Mesenchymal stem cell (in vitro differentiated cells and primary cell): Measurements from ENCODE around the gene SPECC1L.

Experiments
- DNase-seq: peaks from one replicate; pipeline ENCODE4 v3.0.0-alpha.2; 2013
- H2AFZ ChIP-seq: one replicate; pipeline ENCODE4 v1.6.1; 2013; ENCODE audit warnings: low read depth, mild to moderate bottlenecking, control low read depth, inconsistent platforms, low read length, moderate library complexity
- H2AK5ac ChIP-seq: 2 replicates; pipeline ENCODE4 v1.6.1; 2013; ENCODE audit warnings: low read length, moderate library complexity, mild to moderate bottlenecking, inconsistent platforms; ENCODE audit not compliant: severe bottlenecking
- H2BK120ac ChIP-seq: one replicate; pipeline ENCODE4 v1.6.1; 2013; ENCODE audit warnings: low read depth, mild to moderate bottlenecking, inconsistent platforms, low read length, moderate library complexity
- H2BK12ac ChIP-seq, 2 experiments: one replicate each; pipeline ENCODE4 v1.6.1; 2013; ENCODE audit warnings: inconsistent platforms in 2 of 2, low read length in 2 of 2, mild to moderate bottlenecking in 2 of 2, moderate library complexity in 2 of 2, control low read depth in 1 of 2
- H2BK15ac ChIP-seq: one replicate; pipeline ENCODE4 v1.6.1; 2013; ENCODE audit warnings: mild to moderate bottlenecking, low read depth, inconsistent platforms; ENCODE audit not compliant: poor library complexity, severe bottlenecking
- H2BK5ac ChIP-seq: 2 replicates; pipeline ENCODE4 v1.6.1; 2013; ENCODE audit warnings: low read depth, mild to moderate bottlenecking, low read length, control low read depth, inconsistent platforms; ENCODE audit not compliant: poor library complexity, severe bottlenecking
- H3K14ac ChIP-seq, 2 experiments: one replicate each; pipeline ENCODE4 v1.6.1; 2013; ENCODE audit warnings: inconsistent platforms in 2 of 2, low read length in 2 of 2, control low read depth in 1 of 2, mild to moderate bottlenecking in 1 of 2, moderate library complexity in 1 of 2
- H3K18ac ChIP-seq, 2 experiments: one replicate each; pipeline ENCODE4 v1.6.1; 2013; ENCODE audit warnings: inconsistent platforms in 2 of 2, low read length in 2 of 2, control low read depth in 1 of 2, low read depth in 1 of 2, mild to moderate bottlenecking in 1 of 2
- H3K23ac ChIP-seq, 2 experiments: one replicate each; pipeline ENCODE4 v1.6.1; 2013; ENCODE audit warnings: inconsistent platforms in 2 of 2, low read length in 2 of 2, mild to moderate bottlenecking in 2 of 2, moderate library complexity in 2 of 2, control low read depth in 1 of 2
- H3K27ac ChIP-seq: 2 replicates; pipeline ENCODE4 v1.5.1; 2013; ENCODE audit warnings: mild to moderate bottlenecking, moderate library complexity, low read length, control low read depth, inconsistent platforms; ENCODE audit not compliant: poor library complexity, severe bottlenecking
- H3K27me3 ChIP-seq, 2 experiments: 2 replicates each; pipeline versions ENCODE4 v1.6.1 to v1.7.0; 2013; ENCODE audit warnings: low read length in 2 of 2, mild to moderate bottlenecking in 2 of 2, moderate library complexity in 2 of 2, control low read depth in 1 of 2, inconsistent platforms in 1 of 2; ENCODE audit not compliant: control insufficient read depth in 1 of 2, insufficient read depth in 1 of 2
- H3K36me3 ChIP-seq, 2 experiments: 2 replicates each; pipeline versions ENCODE4 v1.6.1 to v1.7.0; 2013; ENCODE audit warnings: low read length in 2 of 2, control low read depth in 1 of 2, inconsistent platforms in 1 of 2, low read depth in 1 of 2, mild to moderate bottlenecking in 1 of 2; ENCODE audit not compliant: insufficient read depth in 2 of 2, control insufficient read depth in 1 of 2
- H3K4ac ChIP-seq, 2 experiments: one replicate each; pipeline ENCODE4 v1.6.1; 2013; ENCODE audit warnings: inconsistent platforms in 2 of 2, low read length in 2 of 2, mild to moderate bottlenecking in 2 of 2, moderate library complexity in 2 of 2, control low read depth in 1 of 2, low read depth in 1 of 2
- H3K4me1 ChIP-seq: 2 replicates; pipeline ENCODE4 v1.6.1; 2013; ENCODE audit warnings: low read depth, low read length, control low read depth; ENCODE audit not compliant: control insufficient read depth, insufficient read depth
- H3K4me2 ChIP-seq: 2 replicates; pipeline ENCODE4 v1.6.1; 2013; ENCODE audit warnings: low read length, mild to moderate bottlenecking, inconsistent platforms; ENCODE audit not compliant: poor library complexity, severe bottlenecking
- H3K4me3 ChIP-seq, 2 experiments: 2 replicates each; pipeline versions ENCODE4 v1.5.1 to v1.7.0; 2013; ENCODE audit warnings: low read length in 2 of 2, mild to moderate bottlenecking in 2 of 2, control low read depth in 1 of 2, low read depth in 1 of 2; ENCODE audit not compliant: insufficient read depth in 1 of 2
- H3K79me1 ChIP-seq: replicated peaks from 2 replicates; pipeline ENCODE4 v1.6.1; 2013; ENCODE audit warnings: mild to moderate bottlenecking, control low read depth, low read length, inconsistent platforms; ENCODE audit not compliant: poor library complexity, severe bottlenecking
- H3K9ac ChIP-seq: 2 replicates; pipeline ENCODE4 v1.7.0; 2013; ENCODE audit warnings: mild to moderate bottlenecking, low read length, moderate library complexity
- H3K9me3 ChIP-seq: 2 replicates; pipeline ENCODE4 v1.7.0; 2013; ENCODE audit warnings: mild to moderate bottlenecking, low read length; ENCODE audit not compliant: control insufficient read depth
- H4K8ac ChIP-seq: one replicate; pipeline ENCODE4 v1.6.1; 2013; ENCODE audit warnings: inconsistent platforms, mild to moderate bottlenecking, low read length, moderate library complexity
- H4K91ac ChIP-seq: one replicate; pipeline ENCODE4 v1.6.1; 2013; ENCODE audit warnings: mild to moderate bottlenecking, low read length, inconsistent platforms
- WGBS: methylation state at CpG from one replicate; pipeline ENCODE4 v1.1.7; 2013; ENCODE audit warnings: mixed read lengths; 5-methylcytosine and 5-hydroxymethylcytosine counted together

The SPECC1L gene

GRCh38 chr22:24455751-24456426 lies 185.3 kb downstream of the SPECC1L start:
- peaks cover 3% of the 10 kb centered on the region for H3K4me1 ChIP-seq

GRCh38 chr22:24457894-24458420 lies 187.3 kb downstream of the SPECC1L start:
- H2AFZ ChIP-seq: no peak overlapping the region

More at GRCh38 chr22:24455751-24456426, 185.3 kb downstream of the SPECC1L start:
- H4K8ac ChIP-seq: no peak overlapping the region
- H3K27ac ChIP-seq: no peak overlapping the region
- H3K4me2 ChIP-seq: no peak overlapping the region
- H2BK15ac ChIP-seq: no peak overlapping the region
- H3K4me3 ChIP-seq: no peak overlapping the region
- no peak overlapping the region for H3K14ac ChIP-seq
- H3K27me3 ChIP-seq: no peaks in the 10 kb centered on the region
- no peak overlapping the region for H2BK12ac ChIP-seq
- H2BK5ac ChIP-seq: no peak overlapping the region
- no peak overlapping the region for H3K4ac ChIP-seq
- no peak overlapping the region for H2AK5ac ChIP-seq
- no peak overlapping the region for H2BK120ac ChIP-seq
- DNase-seq: no peak
- no peak overlapping the region for H4K91ac ChIP-seq
- H3K9me3 ChIP-seq: peaks cover 19% of the 10 kb centered on the region
- WGBS: 93% methylated on average over 7 of the region's 9 CpGs
- H2AFZ ChIP-seq: no peak overlapping the region
- no peak overlapping the region for H3K9ac ChIP-seq
- H3K18ac ChIP-seq: no peak overlapping the region
- H3K79me1 ChIP-seq: no peaks in the 10 kb centered on the region
- H3K36me3 ChIP-seq: no peaks in the 10 kb centered on the region
- no peak overlapping the region for H3K23ac ChIP-seq

GRCh38 chr22:24459911-24460310 lies 189.3 kb downstream of the SPECC1L start:
- Histone ChIP-seq H3K36me3 (no peaks in the 10 kb centered on the region), H2BK12ac (no peak overlapping the region), H4K91ac (no peak overlapping the region), H3K79me1 (no peaks in the 10 kb centered on the region), H3K4ac (no peak overlapping the region), H2BK120ac (no peak overlapping the region), H3K23ac (no peak overlapping the region), H2AK5ac (no peak overlapping the region), H3K18ac (no peak overlapping the region), H3K9me3 (no peaks in the 10 kb centered on the region), H3K27me3 (no peaks in the 10 kb centered on the region), H3K4me3 (no peak overlapping the region), H3K9ac (no peak overlapping the region), H4K8ac (no peak overlapping the region), H2BK15ac (no peak overlapping the region), H2AFZ (no peak overlapping the region), H3K14ac (no peak overlapping the region), H3K27ac (no peak overlapping the region), H3K4me1 (peaks cover 3% of the 10 kb centered on the region), H3K4me2 (no peak overlapping the region), H2BK5ac (no peak overlapping the region)
- WGBS: 63% methylated on average over 1 of the region's 1 CpG
- no peak for DNase-seq

More at GRCh38 chr22:24457894-24458420, 187.3 kb downstream of the SPECC1L start:
- H3K18ac ChIP-seq: no peak overlapping the region
- 98% methylated on average over 3 of the region's 3 CpGs for WGBS
- DNase-seq: no peak
- H3K36me3 ChIP-seq: no peaks in the 10 kb centered on the region
- H3K27me3 ChIP-seq: no peaks in the 10 kb centered on the region
- peaks cover 3% of the 10 kb centered on the region for H3K4me1 ChIP-seq
- H3K23ac ChIP-seq: no peak overlapping the region
- no peak overlapping the region for H3K14ac ChIP-seq
- no peak overlapping the region for H4K91ac ChIP-seq
- no peaks in the 10 kb centered on the region for H3K79me1 ChIP-seq
- H2BK12ac ChIP-seq: no peak overlapping the region
- no peak overlapping the region for H3K4ac ChIP-seq
- no peak overlapping the region for H2BK5ac ChIP-seq
- H3K27ac ChIP-seq: no peak overlapping the region
- no peak overlapping the region for H3K4me2 ChIP-seq
- H3K4me3 ChIP-seq: no peak overlapping the region
- H2BK15ac ChIP-seq: no peak overlapping the region
- no peak overlapping the region for H2AK5ac ChIP-seq
- H3K9me3 ChIP-seq: peaks cover under 1% of the 10 kb centered on the region
- no peak overlapping the region for H2BK120ac ChIP-seq
- no peak overlapping the region for H4K8ac ChIP-seq
- no peak overlapping the region for H3K9ac ChIP-seq

GRCh38 chr22:24460418-24461089 lies 189.9 kb downstream of the SPECC1L start:
- no peak overlapping the region for H3K4me3 ChIP-seq
- H4K91ac ChIP-seq: peak overlapping the region; percentile 89
- H3K27ac ChIP-seq: peak overlapping the region; percentile 26
- H3K4me2 ChIP-seq: peak overlapping the region; percentile 55
- peak overlapping the region in 1 of 2 experiments; percentile 11 for H3K4ac ChIP-seq
- H3K14ac ChIP-seq: no peak overlapping the region
- H3K27me3 ChIP-seq: no peaks in the 10 kb centered on the region
- H2BK5ac ChIP-seq: no peak overlapping the region
- H3K4me1 ChIP-seq: peaks cover 3% of the 10 kb centered on the region
- H3K18ac ChIP-seq: peak overlapping the region; percentile 61 to 62
- peak overlapping the region; percentile 15 for H2BK120ac ChIP-seq
- DNase-seq: peak; percentile 50
- 64% methylated on average over 10 of the region's 10 CpGs for WGBS
- H3K36me3 ChIP-seq: no peaks in the 10 kb centered on the region
- H3K9me3 ChIP-seq: no peaks in the 10 kb centered on the region
- no peaks in the 10 kb centered on the region for H3K79me1 ChIP-seq
- no peak overlapping the region for H3K23ac ChIP-seq
- no peak overlapping the region for H2BK12ac ChIP-seq
- no peak overlapping the region for H2BK15ac ChIP-seq
- H4K8ac ChIP-seq: peak overlapping the region; percentile 54
- H3K9ac ChIP-seq: no peak overlapping the region
- H2AFZ ChIP-seq: peak overlapping the region; percentile 54
- H2AK5ac ChIP-seq: peak overlapping the region; percentile 82
